ENCODE results near the gene ABTB1. TPM values are rescaled to one million over a fixed set of nuclear protein-coding genes. Genes with fewer than 3 reads are reported as not detected.

ABTB1 gene
- total RNA-seq (2014; rRNA removed; shearing (Covaris generic)) = 1.9 and 4.2 TPM in 2 replicates

DNA sequence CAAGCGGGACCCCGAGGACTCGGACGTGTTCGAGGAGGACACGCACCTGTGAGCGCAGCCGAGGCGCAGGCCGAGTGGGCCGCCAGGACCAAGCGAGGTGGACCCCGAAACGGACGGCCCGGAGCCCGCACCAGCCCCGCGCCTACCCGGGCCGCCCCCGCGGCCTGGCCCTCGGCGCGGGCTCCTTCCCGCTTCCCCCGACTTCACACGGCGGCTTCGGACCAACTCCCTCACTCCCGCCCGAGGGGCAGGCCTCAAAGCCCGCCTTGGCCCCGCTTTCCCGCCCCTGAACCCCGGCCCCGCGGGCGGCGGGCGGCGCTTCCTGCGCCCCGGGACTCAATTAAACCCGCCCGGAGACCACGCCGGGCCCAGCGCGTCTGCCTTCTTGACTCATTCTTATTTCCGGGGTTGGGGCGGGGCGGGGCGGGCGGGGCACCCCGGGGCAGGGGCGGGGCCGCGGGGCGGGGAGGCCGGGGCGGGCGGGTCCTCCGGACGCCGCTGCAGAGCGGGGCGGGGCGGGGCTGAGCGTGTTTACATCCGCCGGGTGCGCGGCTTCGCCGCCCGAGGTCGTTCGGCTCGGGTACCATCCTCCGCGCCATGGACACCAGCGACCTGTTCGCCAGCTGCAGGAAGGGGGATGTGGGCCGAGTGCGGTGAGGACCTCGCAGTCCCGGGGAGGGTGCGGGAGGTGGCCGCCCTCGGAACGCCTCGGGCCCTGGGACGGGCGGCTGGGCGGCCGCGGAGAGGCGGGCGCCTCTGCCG is at the start of gene ABTB1:
Gene ABTB1, plus strand, starts transcription at position 524 of the 762 bp plus-strand sequence. Its CDS starts 74 bp downstream, at position 598.
- peak; percentile 42 for DNase-seq (ENCODE audit: low spot score)

DNA sequence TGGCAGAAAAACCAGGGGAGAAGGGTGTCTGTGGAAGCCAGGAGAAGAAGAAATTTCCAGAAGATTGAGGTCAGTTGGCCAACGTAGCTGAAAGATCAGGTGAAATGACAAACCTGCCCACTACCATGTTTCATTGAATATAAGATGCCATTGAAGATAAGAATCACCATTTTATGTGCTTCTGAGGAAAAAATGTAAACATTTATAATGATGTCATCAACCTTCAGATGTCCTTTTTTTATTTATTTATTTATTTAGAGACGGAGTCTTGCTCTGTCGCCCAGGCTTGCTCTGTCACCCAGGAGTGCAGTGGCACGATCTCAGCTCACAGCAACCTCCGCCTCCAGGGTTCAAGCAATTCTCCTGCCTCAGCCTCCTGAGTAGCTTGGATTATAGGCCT is 48.7 kb upstream of the ABTB1 start:
- DNase-seq (ENCODE audit: low spot score) = no peak

GRCh38 chr3:127625821-127626220 is 46.9 kb upstream of the ABTB1 start:
- no peak for DNase-seq (ENCODE audit: low spot score)

GRCh38 chr3:127628426-127628787 is 44.3 kb upstream of the ABTB1 start:
- DNase-seq (ENCODE audit: low spot score) = no peak

DNA sequence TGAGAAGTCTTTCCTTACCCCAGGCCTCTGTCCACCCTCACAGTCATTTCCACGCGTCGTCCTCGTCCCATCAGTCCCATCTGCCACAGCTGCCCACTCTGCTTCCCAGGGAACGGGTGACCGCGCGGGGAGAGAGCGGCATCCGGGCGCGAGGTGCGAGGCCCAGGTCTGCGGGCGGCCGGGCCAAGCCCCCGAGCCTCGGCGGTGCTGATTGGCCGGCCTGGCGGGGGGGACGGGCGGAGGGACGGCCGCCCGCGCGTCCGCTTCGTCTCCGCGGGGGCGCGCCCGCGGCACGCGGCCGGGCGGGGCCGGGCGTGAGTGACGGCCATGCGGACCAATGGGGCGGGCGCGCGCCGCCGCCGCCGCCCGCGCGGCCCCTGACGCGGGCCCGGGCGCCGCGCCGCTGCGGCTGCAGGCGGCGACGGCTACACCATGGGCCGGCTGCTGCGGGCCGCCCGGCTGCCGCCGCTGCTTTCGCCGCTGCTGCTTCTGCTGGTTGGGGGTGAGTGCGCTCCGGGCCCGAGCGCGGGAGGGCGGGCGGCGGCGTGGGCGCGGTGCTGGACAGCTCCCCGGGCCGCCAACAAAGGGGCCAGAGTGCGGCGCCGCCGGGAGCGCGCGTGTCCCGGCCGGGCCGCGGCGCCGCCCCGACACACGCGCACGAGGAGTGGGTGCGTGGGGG is 43.8 kb upstream of the ABTB1 start, which contains the start of gene PODXL2:
Gene PODXL2, plus strand, starts transcription at position 398 of the 679 bp plus-strand sequence. Its CDS starts 35 bp downstream, at position 433.
- DNase-seq (ENCODE audit: low spot score) = no peak

DNA sequence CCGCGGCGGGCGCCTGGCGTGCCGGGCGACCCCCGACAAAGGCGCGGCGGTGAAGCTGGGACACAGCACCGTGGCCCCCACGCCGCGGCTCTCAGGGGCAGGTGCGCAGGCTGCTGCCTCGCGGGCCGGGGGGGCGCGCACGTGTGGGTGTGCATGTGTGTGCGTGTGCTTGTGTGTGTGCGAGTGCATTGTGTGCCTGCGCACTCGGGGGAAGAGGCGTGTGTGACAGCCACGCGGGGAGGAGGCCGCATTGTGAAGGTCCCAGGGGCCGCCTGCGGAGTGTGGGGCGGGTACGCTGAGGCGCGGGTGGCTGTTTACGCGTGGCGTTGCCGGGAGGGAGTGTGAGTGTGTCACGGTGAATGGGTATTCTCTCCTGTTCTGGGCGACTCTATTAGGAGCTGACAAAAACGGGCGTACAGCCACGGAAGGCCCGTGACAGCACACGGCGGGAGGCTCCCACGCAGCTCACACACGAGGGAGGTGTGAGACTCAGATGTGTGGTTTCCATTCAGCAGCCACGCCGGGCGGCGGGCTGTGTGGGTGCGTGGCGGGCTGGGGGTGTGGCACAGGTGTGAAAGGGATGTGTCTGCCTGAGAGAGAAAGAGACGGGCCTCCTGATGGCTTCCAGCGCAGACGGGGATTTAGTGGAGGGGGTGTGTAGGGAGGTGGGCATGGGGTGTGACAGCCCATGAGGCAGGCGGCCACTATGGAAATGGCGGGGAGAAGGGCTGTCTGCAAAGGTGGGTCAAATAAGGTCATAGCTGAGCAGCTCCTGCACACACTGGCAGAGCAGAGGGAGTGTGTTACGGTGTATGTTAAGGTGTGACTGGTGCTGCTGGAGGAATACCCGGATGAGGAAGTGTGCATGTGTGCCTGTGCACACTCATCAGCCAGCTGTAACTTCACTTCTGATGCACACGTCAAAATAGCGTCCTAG is 43.0 kb upstream of the ABTB1 start:
- no peak for DNase-seq (ENCODE audit: low spot score)

GRCh38 chr3:127630811-127631714 is 41.7 kb upstream of the ABTB1 start:
- DNase-seq (ENCODE audit: low spot score) = no peak

- DNase-seq (ENCODE audit: low spot score) = no peak
Measured at GRCh38 chr3:127632035-127632820, 40.5 kb upstream of the ABTB1 start.

DNA sequence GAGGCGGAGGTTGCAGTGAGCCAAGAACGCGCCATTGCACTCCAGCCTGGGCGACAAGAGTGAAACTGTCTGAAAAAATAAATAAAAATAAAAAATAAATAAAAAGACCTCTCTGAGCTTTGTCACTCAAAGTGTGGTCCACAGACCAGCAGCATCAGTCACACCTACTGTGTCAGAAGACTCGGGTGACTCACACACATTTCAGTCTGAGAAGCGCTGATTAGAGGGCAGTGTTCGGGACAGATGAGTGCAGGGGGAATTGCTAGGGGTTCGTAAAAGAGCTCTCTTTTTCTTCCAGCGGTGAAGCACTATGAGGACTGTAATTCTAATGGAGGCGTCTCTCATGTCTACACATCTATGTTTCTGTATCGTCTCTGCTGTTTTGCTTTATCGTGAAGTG is 38.1 kb upstream of the ABTB1 start:
- DNase-seq (ENCODE audit: low spot score) = peak; percentile 36

DNA sequence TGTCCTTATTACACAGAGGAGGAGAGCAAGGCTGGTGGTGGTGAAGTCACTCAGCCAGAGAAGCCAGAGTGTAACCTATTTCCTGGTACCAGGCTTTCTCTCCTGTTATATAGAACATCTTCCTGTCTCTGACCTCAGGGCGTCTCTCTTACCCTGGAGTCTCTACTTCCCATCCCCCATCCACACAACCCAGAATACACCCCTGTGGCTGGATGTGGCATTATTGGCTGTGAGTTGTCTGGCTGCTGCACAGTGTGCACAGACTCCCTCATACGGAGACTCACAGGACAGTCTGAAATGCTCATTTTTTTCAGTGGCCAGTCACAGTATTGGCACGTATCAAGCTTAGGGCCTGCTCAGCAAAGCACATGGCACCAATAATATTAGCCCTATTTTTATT is 35.2 kb upstream of the ABTB1 start:
- DNase-seq (ENCODE audit: low spot score) = no peak

- no peak for DNase-seq (ENCODE audit: low spot score)
Measured at GRCh38 chr3:127637971-127638370, 34.8 kb upstream of the ABTB1 start.

DNA sequence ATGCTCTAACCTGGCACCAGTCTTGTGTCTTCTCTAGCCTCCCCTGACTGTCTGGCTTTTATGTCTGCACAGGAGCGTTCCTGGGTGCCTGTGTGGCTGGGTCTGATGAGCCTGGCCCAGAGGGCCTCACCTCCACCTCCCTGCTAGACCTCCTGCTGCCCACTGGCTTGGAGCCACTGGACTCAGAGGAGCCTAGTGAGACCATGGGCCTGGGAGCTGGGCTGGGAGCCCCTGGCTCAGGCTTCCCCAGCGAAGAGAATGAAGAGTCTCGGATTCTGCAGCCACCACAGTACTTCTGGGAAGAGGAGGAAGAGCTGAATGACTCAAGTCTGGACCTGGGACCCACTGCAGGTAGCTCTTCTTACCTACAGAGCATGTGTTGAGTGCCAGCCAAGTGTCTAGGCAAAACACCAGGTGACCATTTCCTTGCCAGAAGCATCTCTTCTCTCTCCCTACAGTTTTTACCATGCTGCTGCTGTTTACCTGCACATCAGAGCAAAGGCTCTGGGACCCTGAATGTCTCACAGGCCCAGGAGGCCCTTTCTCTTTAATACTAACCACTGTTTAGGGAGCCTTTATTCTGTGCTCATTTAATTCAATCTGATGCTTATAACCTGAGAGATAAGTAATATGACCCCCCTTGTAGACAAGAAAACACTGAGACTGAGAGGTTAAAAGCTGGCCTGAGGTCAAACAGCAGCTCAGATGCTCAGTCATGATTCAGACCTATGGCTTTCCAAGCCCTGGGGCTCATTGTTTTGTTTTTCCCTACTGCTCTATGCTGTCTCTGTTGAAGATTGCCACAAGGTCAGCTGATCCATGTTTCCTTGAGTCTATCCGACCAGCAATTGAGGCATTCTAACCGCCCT is 33.3 kb upstream of the ABTB1 start:
- DNase-seq (ENCODE audit: low spot score) = peak; percentile 42

- DNase-seq (ENCODE audit: low spot score) = no peak
Measured at GRCh38 chr3:127640042-127640355, 32.8 kb upstream of the ABTB1 start.

- no peak for DNase-seq (ENCODE audit: low spot score)
Measured at GRCh38 chr3:127644641-127645370, 27.9 kb upstream of the ABTB1 start.

GRCh38 chr3:127645371-127646015 is 27.3 kb upstream of the ABTB1 start:
- DNase-seq (ENCODE audit: low spot score) = no peak

DNA sequence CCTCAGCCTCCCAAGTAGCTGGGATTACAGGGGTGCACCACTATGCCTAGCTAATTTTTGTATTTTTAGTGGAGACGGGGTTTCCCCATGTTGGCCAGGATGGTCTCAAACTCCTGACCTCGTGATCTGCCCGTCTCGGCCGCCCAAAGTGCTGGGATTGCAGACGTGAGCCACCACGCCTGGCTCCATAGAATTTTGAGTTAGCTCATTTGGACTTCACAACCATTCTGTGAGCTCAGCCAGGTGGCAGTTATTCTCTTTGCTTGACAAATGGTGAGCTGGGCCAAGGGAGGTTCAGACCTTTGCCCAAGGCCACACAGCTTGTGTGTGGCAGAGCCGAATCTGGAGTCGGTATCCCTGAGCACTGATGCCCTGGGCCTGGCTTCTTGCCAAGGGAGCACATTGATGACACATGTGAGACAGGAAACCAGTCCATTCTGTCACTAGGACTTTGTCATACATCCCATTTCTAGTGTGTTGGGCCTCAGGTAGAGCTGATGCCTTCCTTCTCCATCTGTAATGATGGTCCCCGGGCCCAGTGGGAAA is 26.2 kb upstream of the ABTB1 start:
- no peak for DNase-seq (ENCODE audit: low spot score)

DNA sequence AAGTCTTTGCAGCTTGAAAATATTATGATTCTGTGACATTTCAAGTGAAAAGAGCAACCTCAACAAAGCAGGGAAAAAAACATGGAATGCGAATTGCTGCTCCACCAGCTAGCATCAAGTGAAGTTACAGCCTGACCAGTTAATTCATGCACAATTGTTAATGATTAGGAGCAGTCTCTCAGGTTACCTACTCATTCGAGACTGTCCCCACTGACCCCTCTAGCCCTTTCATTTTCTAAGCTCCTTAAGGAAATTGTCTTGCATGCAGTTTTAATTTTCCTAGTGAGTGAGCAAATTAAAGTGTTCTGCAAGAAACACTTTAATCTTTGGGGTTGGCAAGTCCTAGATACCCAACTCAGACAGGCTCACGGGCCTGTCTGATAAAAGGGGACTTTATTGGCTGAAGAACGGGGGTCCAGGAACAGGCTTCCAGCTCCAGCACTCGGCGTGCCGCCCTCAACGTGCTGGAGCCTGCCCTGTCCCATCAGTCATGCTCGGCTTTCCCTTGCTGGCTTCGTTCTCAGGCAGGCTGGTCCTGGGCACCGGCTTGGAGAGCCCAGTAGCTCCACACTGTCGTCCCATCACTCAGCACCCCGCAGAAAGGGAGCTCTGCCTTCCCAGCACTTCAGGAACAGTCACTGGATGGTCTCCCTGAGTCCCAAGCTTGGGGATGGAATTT is 25.4 kb upstream of the ABTB1 start:
- DNase-seq (ENCODE audit: low spot score) = no peak

Data from A172 (cell line).